Gastroesophageal sphincter (tissue), 4 donors: ENCODE data around the gene EPS8L3. TPM values are rescaled to one million over a fixed set of nuclear protein-coding genes. Genes with fewer than 3 reads are reported as not detected.

Experiments used
- ATAC-seq: fragments of 150-250 bp; one replicate; pipeline ENCODE4 v1.9.1; 2016; ENCODE audit warnings: mild to moderate bottlenecking, moderate library complexity
- H3K27ac ChIP-seq, 4 donors: fragments of 200-600 bp; sonication (generic) in 3 of 4; 1 replicate in 3 of 4; 2 replicates in 1 of 4; pipeline ENCODE4 v1.5.1; 2016 to 2019
- H3K27me3 ChIP-seq: fragments of 200-600 bp; sonication (generic); one replicate; pipeline ENCODE4 v1.5.1; 2019
- H3K36me3 ChIP-seq, 2 donors: fragments of 200-600 bp; sonication (generic); one replicate each; pipeline ENCODE4 v1.5.1; 2019; ENCODE audit warnings: control low read depth in 1 of 2
- H3K4me1 ChIP-seq, 3 donors: fragments of 200-600 bp; sonication (generic); 1 replicate in 2 of 3; 2 replicates in 1 of 3; pipeline ENCODE4 v1.5.1; 2016 to 2019; ENCODE audit warnings: control low read depth in 2 of 3
- H3K4me3 ChIP-seq, 2 donors: fragments of 200-600 bp; sonication (generic); one replicate each; pipeline ENCODE4 v1.5.1; 2019; ENCODE audit warnings: mild to moderate bottlenecking in 1 of 2, moderate library complexity in 1 of 2
- H3K9me3 ChIP-seq, 3 donors: fragments of 200-600 bp; sonication (generic); one replicate each; pipeline ENCODE4 v1.5.1; 2017 to 2019; ENCODE audit warnings: control low read depth in 2 of 3
- CTCF ChIP-seq, 4 experiments: fragments of 200-600 bp in 2 of 4; fragments of 450-650 bp in 2 of 4; sonication (generic) in 1 of 4; IDR thresholded peaks; one replicate each; pipeline ENCODE4 v1.5.1; 2017 to 2019; ENCODE audit warnings: antibody characterized with exemption in 4 of 4, mild to moderate bottlenecking in 2 of 4, moderate library complexity in 2 of 4
- EP300 ChIP-seq: sonication (generic); formaldehyde crosslinking; IDR thresholded peaks from one replicate; pipeline ENCODE4 v1.6.1; 2017; ENCODE audit warnings: antibody characterized with exemption, mild to moderate bottlenecking
- POLR2A ChIP-seq, 2 donors: fragments of 450-650 bp; IDR thresholded peaks; one replicate each; pipeline ENCODE4 v1.6.1; 2017; ENCODE audit warnings: antibody characterized with exemption in 2 of 2, mild to moderate bottlenecking in 2 of 2, moderate library complexity in 1 of 2
- POLR2AphosphoS5 ChIP-seq: sonication (generic); formaldehyde crosslinking; IDR thresholded peaks from one replicate; pipeline ENCODE4 v1.6.1; 2017; ENCODE audit warnings: antibody characterized with exemption
- WGBS, 2 donors: methylation state at CpG; one replicate each; pipeline ENCODE4 v1.1.5; 2018; ENCODE audit warnings: low coverage in 1 of 2; 5-methylcytosine and 5-hydroxymethylcytosine counted together
- total RNA-seq, 4 donors: library from RNA; depleted of rRNA; stranded (reverse); fragments of >200 nt; gene quantifications; one replicate each; pipeline ENCODE4 v1.1.0, GENCODE V29; 2016

EPS8L3 gene
- total RNA-seq, result under 1 TPM in 1 of 4 donors, not detected in 3; 0.12 TPM

- H3K27ac ChIP-seq, result no peak within 1 kb of the TSS
- H3K36me3 ChIP-seq, result no peaks in the 10 kb centered on the region
- H3K4me3 ChIP-seq, result no peak within 1 kb of the TSS
- no peaks in the 10 kb centered on the region for H3K27me3 ChIP-seq
- TF ChIP-seq CTCF (IDR thresholded peaks at IDR 0.05) (no peak), POLR2A (IDR thresholded peaks at IDR 0.05) (no peak), EP300 (no peak)
- H3K4me1 ChIP-seq, result no peaks in the 10 kb centered on the region
- no peak for ATAC-seq
- no peaks in the 10 kb centered on the region for H3K9me3 ChIP-seq
- WGBS, 2 donors, result 80% methylated on average over 1 of the region's 11 CpGs; no CpG with 5 or more reads in 1 of the 2 donors
Observed at GRCh38 chr1:109763646-109764415, at the start of gene EPS8L3. Gene EPS8L3 (minus strand): TSS chr1:109763923. CDS start chr1:109761749, 2,174 bp downstream.

GRCh38 chr1:109812691-109813393 lies 49.1 kb upstream of the EPS8L3 start:
- Histone ChIP-seq H3K4me3 (no peak overlapping the region), H3K27ac (no peak overlapping the region), H3K4me1 (peaks cover 0 to 10% (median 0%) of the 10 kb centered on the region in 3 donors), H3K27me3 (no peaks in the 10 kb centered on the region), H3K9me3 (peaks cover 0 to 7% (median 0%) of the 10 kb centered on the region in 3 donors), H3K36me3 (no peaks in the 10 kb centered on the region)
- WGBS, 2 donors, result 71 to 88% methylated on average over 1 of the region's 1 CpG
- TF ChIP-seq EP300 (no peak), POLR2AphosphoS5 (no peak), CTCF (IDR thresholded peaks at IDR 0.05) (no peak), POLR2A (IDR thresholded peaks at IDR 0.05) (no peak)
- ATAC-seq, result no peak

GRCh38 chr1:109808703-109809102 lies 45.0 kb upstream of the EPS8L3 start:
- H3K36me3 ChIP-seq, result no peaks in the 10 kb centered on the region
- ATAC-seq, result no peak
- TF ChIP-seq POLR2AphosphoS5, result no peak
- TF ChIP-seq CTCF (IDR thresholded peaks at IDR 0.05), result no peak
- no peak for TF ChIP-seq EP300
- TF ChIP-seq POLR2A (IDR thresholded peaks at IDR 0.05), result no peak
- WGBS, 2 donors, result 91 to 100% methylated on average over 2 to 4 of the region's 6 CpGs
- no peaks in the 10 kb centered on the region for H3K9me3 ChIP-seq
- no peaks in the 10 kb centered on the region for H3K27me3 ChIP-seq
- no peak overlapping the region for H3K4me3 ChIP-seq
- H3K4me1 ChIP-seq, result peaks cover 0 to 12% (median 0%) of the 10 kb centered on the region in 3 donors
- no peak overlapping the region for H3K27ac ChIP-seq

GRCh38 chr1:109807822-109808680 lies 44.3 kb upstream of the EPS8L3 start:
- no peaks in the 10 kb centered on the region for H3K27me3 ChIP-seq
- no peaks in the 10 kb centered on the region for H3K9me3 ChIP-seq
- 100% methylated on average over 1 to 3 of the region's 6 CpGs for WGBS, 2 donors
- H3K27ac ChIP-seq, result no peak overlapping the region
- H3K36me3 ChIP-seq, result no peaks in the 10 kb centered on the region
- H3K4me1 ChIP-seq, result peaks cover 0 to 18% (median 4%) of the 10 kb centered on the region in 3 donors
- H3K4me3 ChIP-seq, result no peak overlapping the region
- TF ChIP-seq CTCF (IDR thresholded peaks at IDR 0.05), result no peak
- TF ChIP-seq POLR2AphosphoS5, result no peak
- TF ChIP-seq POLR2A (IDR thresholded peaks at IDR 0.05), result no peak
- ATAC-seq, result no peak
